ENCODE results near the gene RAVER2. TPM values are rescaled to one million over a fixed set of nuclear protein-coding genes. Genes with fewer than 3 reads are reported as not detected.
A peak's percentile ranks its signal among the peaks of the same experiment; 100 is the strongest.

Gene RAVER2
- total and polyA plus RNA-seq, 4 donors, result 2.9 to 30.2 (median 6.8) TPM

- WGBS, 2 donors, result 96% methylated on average over 5 of the region's 5 CpGs
- H3K36me3 ChIP-seq (ENCODE audit: control insufficient read depth in 4 of 4, insufficient read depth in 4 of 4, low read length in 4 of 4), result peaks cover 44 to 67% (median 62%) of the 10 kb centered on the region in 4 donors
- no peak overlapping the region for H3K9ac ChIP-seq (ENCODE audit: insufficient read depth in 1 of 2, low read length in 2 of 2)
- H3K4me3 ChIP-seq, result no peak overlapping the region
- H3K9me3 ChIP-seq (ENCODE audit: control insufficient read depth in 4 of 4, insufficient read depth in 3 of 4, low read length in 3 of 4), result no peaks in the 10 kb centered on the region
- H3K27ac ChIP-seq (ENCODE audit: low read depth in 1 of 2, low read length in 1 of 2), result no peak overlapping the region
- H3K4me1 ChIP-seq (ENCODE audit: control insufficient read depth in 5 of 5, insufficient read depth in 5 of 5, low read length in 5 of 5), result no peaks in the 10 kb centered on the region
- ATAC-seq (ENCODE audit: insufficient read depth, low FRiP score) (no peak), DNase-seq (no peak)
- TF ChIP-seq CTCF (IDR thresholded peaks at IDR 0.05; ENCODE audit: control extremely low read depth, extremely low read depth), result no peak
- H3K27me3 ChIP-seq (ENCODE audit: control insufficient read depth in 3 of 3, insufficient read depth in 3 of 3, low read length in 2 of 3), result no peaks in the 10 kb centered on the region
These were observed 109.8 kb downstream of the RAVER2 start for GRCh38 chr1:64854674-64855073.

- no peak for TF ChIP-seq CTCF (IDR thresholded peaks at IDR 0.05; ENCODE audit: control extremely low read depth, extremely low read depth)
- H3K4me1 ChIP-seq (ENCODE audit: control insufficient read depth in 5 of 5, insufficient read depth in 5 of 5, low read length in 5 of 5), result no peaks in the 10 kb centered on the region
- ATAC-seq (ENCODE audit: insufficient read depth, low FRiP score) (no peak), DNase-seq (no peak)
- no peaks in the 10 kb centered on the region for H3K27me3 ChIP-seq (ENCODE audit: control insufficient read depth in 3 of 3, insufficient read depth in 3 of 3, low read length in 2 of 3)
- no peak overlapping the region for H3K4me3 ChIP-seq
- no peaks in the 10 kb centered on the region for H3K9me3 ChIP-seq (ENCODE audit: control insufficient read depth in 4 of 4, insufficient read depth in 3 of 4, low read length in 3 of 4)
- no peak overlapping the region for H3K9ac ChIP-seq (ENCODE audit: insufficient read depth in 1 of 2, low read length in 2 of 2)
- H3K27ac ChIP-seq (ENCODE audit: low read depth in 1 of 2, low read length in 1 of 2), result no peak overlapping the region
- H3K36me3 ChIP-seq (ENCODE audit: control insufficient read depth in 4 of 4, insufficient read depth in 4 of 4, low read length in 4 of 4), result peaks cover 46 to 63% (median 62%) of the 10 kb centered on the region in 4 donors
- 85 to 90% methylated on average over 8 of the region's 8 CpGs for WGBS, 2 donors
These were observed 110.7 kb downstream of the RAVER2 start for GRCh38 chr1:64855557-64855956.

GRCh38 chr1:64856553-64856952 lies 111.7 kb downstream of the RAVER2 start:
- Histone ChIP-seq H3K27me3 (ENCODE audit: control insufficient read depth in 3 of 3, insufficient read depth in 3 of 3, low read length in 2 of 3) (no peaks in the 10 kb centered on the region), H3K9ac (ENCODE audit: insufficient read depth in 1 of 2, low read length in 2 of 2) (no peak overlapping the region), H3K9me3 (ENCODE audit: control insufficient read depth in 4 of 4, insufficient read depth in 3 of 4, low read length in 3 of 4) (no peaks in the 10 kb centered on the region), H3K27ac (ENCODE audit: low read depth in 1 of 2, low read length in 1 of 2) (peak overlapping the region in 1 of 2 donors; percentile 10), H3K36me3 (ENCODE audit: control insufficient read depth in 4 of 4, insufficient read depth in 4 of 4, low read length in 4 of 4) (peaks cover 46 to 61% (median 60%) of the 10 kb centered on the region in 4 donors), H3K4me3 (no peak overlapping the region), H3K4me1 (ENCODE audit: control insufficient read depth in 5 of 5, insufficient read depth in 5 of 5, low read length in 5 of 5) (no peaks in the 10 kb centered on the region)
- WGBS, 2 donors, result 51 to 67% methylated on average over 10 of the region's 10 CpGs
- ATAC-seq (ENCODE audit: insufficient read depth, low FRiP score) (no peak), DNase-seq (no peak)
- no peak for TF ChIP-seq CTCF (IDR thresholded peaks at IDR 0.05; ENCODE audit: control extremely low read depth, extremely low read depth)

- no peak overlapping the region for H3K9ac ChIP-seq (ENCODE audit: insufficient read depth in 1 of 2, low read length in 2 of 2)
- DNase-seq, result no peak
- H3K27me3 ChIP-seq (ENCODE audit: control insufficient read depth in 3 of 3, insufficient read depth in 3 of 3, low read length in 2 of 3), result no peaks in the 10 kb centered on the region
- no peak for TF ChIP-seq CTCF (IDR thresholded peaks at IDR 0.05; ENCODE audit: control extremely low read depth, extremely low read depth)
- peaks cover 46 to 61% (median 60%) of the 10 kb centered on the region in 4 donors for H3K36me3 ChIP-seq (ENCODE audit: control insufficient read depth in 4 of 4, insufficient read depth in 4 of 4, low read length in 4 of 4)
- WGBS, 2 donors, result 92 to 96% methylated on average over 4 of the region's 4 CpGs
- no peaks in the 10 kb centered on the region for H3K9me3 ChIP-seq (ENCODE audit: control insufficient read depth in 4 of 4, insufficient read depth in 3 of 4, low read length in 3 of 4)
- no peak for ATAC-seq (ENCODE audit: insufficient read depth, low FRiP score)
- no peaks in the 10 kb centered on the region for H3K4me1 ChIP-seq (ENCODE audit: control insufficient read depth in 5 of 5, insufficient read depth in 5 of 5, low read length in 5 of 5)
- H3K4me3 ChIP-seq, result no peak overlapping the region
- H3K27ac ChIP-seq (ENCODE audit: low read depth in 1 of 2, low read length in 1 of 2), result no peak overlapping the region
These were observed 112.5 kb downstream of the RAVER2 start for GRCh38 chr1:64857347-64857746.

Measured in lung (tissue), 12 donors.